ENCODE measurements around the gene CHST3. TPM values are rescaled to one million over a fixed set of nuclear protein-coding genes. Genes with fewer than 3 reads are reported as not detected.
"Not testable (repeated sequence)": the region's sequence is repeated elsewhere in the genome, so short reads cannot be mapped to it uniquely, and the experiment has no call there.

Gene CHST3
- total RNA-seq, 1 donor from 2014 or later, result 21.7 TPM

DNA sequence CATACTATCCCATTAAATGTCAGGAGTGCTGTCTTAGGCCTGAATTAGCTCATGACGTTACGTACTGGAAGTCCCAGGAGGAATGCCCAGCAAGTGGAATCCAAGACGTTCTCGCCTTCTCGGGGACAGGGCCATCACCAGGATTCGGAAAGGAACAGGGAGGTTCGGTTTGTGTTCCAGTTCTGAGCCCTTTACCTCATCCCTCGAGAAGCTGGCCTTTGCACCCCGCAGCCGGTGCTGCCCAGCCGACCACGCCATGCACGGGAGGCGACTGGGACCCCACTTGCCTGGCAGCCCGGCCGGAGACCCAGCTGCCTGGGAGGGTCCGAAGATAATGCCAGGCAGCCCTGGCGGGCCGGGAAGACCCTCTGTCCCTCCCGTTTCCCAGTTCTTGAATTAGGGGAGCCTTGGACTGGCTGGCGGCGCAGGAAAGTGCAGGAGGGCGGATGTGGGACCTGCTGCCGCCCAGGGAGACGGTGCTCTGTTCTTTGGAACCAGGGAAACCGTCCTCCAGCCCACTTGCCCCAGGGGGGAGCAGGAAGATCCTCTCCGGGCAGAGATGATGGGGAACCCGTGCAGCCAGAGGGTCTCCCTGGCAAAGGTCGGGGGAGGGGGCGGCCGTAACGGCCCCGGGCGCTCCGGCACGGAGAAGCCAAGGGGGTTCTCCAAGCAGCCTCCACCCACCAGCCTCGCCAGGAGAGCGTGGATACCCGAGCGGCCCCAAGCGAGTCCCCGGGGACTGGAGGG, 671 bp upstream of the CHST3 start:
- Mint-ChIP-seq H3K27ac (peak overlapping the region; percentile 73), H3K4me3 (peak overlapping the region; percentile 84), H3K36me3 (no peaks in the 10 kb centered on the region), H3K9me3 (peaks cover 9% of the 10 kb centered on the region), H3K27me3 (peaks cover 11% of the 10 kb centered on the region), H3K4me1 (ENCODE audit: unreplicated experiment) (peaks cover 48% of the 10 kb centered on the region)
- no peak for DNase-seq (ENCODE audit: extremely low spot score, unreplicated experiment)
- TF ChIP-seq, protein P1, sequence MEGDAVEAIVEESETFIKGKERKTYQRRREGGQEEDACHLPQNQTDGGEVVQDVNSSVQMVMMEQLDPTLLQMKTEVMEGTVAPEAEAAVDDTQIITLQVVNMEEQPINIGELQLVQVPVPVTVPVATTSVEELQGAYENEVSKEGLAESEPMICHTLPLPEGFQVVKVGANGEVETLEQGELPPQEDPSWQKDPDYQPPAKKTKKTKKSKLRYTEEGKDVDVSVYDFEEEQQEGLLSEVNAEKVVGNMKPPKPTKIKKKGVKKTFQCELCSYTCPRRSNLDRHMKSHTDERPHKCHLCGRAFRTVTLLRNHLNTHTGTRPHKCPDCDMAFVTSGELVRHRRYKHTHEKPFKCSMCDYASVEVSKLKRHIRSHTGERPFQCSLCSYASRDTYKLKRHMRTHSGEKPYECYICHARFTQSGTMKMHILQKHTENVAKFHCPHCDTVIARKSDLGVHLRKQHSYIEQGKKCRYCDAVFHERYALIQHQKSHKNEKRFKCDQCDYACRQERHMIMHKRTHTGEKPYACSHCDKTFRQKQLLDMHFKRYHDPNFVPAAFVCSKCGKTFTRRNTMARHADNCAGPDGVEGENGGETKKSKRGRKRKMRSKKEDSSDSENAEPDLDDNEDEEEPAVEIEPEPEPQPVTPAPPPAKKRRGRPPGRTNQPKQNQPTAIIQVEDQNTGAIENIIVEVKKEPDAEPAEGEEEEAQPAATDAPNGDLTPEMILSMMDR (conservative IDR thresholded peaks at IDR 0.05), result no peak

GRCh38 chr10:71964743-71965515, 734 bp downstream of the CHST3 start:
- Mint-ChIP-seq H3K4me3 (peak overlapping the region; percentile 97), H3K4me1 (ENCODE audit: unreplicated experiment) (peaks cover 42% of the 10 kb centered on the region), H3K27me3 (peaks cover 11% of the 10 kb centered on the region), H3K27ac (peak overlapping the region; percentile 91), H3K9me3 (peaks cover 9% of the 10 kb centered on the region), H3K36me3 (no peaks in the 10 kb centered on the region)
- DNase-seq (ENCODE audit: extremely low spot score, unreplicated experiment), result no peak
- TF ChIP-seq, protein P1 (conservative IDR thresholded peaks at IDR 0.05), result no peak

- H3K4me3 Mint-ChIP-seq, result peak overlapping the region; percentile 97
- no peaks in the 10 kb centered on the region for H3K36me3 Mint-ChIP-seq
- H3K27ac Mint-ChIP-seq, result peak overlapping the region; percentile 91
- H3K27me3 Mint-ChIP-seq, result peaks cover 11% of the 10 kb centered on the region
- H3K9me3 Mint-ChIP-seq, result peaks cover 9% of the 10 kb centered on the region
- TF ChIP-seq, protein P1 (conservative IDR thresholded peaks at IDR 0.05), result no peak
- no peak for DNase-seq (ENCODE audit: extremely low spot score, unreplicated experiment)
- H3K4me1 Mint-ChIP-seq (ENCODE audit: unreplicated experiment), result peaks cover 47% of the 10 kb centered on the region
Measured at GRCh38 chr10:71965623-71966022, 1.4 kb downstream of the CHST3 start.

DNA sequence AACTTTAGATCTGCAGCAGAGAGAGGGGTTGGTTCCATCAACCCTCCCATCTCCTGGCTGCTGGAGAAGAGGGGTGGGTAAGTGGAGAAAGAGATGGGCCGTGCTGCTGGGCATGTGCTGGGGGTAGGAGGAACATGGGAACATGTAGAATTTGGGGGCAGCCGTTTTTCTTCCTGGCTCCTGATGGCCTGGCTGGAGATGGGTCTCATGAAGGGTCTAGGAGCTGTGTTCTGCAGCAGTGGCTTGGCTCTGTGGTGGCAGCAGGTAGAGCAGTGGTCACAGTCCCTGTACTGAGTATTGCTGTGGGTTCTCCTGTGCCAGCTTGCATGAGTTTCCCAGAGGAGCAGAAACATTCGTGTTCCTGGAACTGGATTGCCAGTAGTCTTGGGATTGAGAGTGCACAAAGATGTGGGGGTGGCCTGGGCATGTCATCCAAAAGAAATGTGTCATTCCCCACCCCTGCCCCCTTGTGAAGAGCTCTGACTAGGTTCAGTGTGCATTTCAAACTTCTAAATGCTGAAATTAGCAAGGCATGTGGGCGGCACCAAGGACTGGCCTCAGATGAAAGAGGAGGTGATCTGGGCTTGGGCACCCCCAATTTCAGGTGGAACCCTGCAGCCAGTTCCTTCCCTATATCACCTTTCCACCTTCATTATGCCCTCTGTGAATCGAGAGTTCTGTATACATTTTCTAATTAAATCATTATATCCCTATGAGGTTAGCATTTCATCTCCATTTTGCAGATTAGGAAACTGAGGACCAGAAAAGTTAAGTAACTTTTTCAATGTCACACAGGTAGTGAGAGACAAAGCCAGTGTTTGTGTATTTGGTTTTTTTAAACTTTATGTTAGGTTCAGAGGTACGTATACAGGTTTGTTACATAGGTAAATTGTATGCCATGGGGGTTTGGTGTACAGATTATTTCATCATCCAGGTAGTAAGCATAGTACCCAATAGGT, 2.1 kb downstream of the CHST3 start:
- no peak for DNase-seq (ENCODE audit: extremely low spot score, unreplicated experiment)
- peaks cover 54% of the 10 kb centered on the region for H3K4me1 Mint-ChIP-seq (ENCODE audit: unreplicated experiment)
- TF ChIP-seq, protein P1 (conservative IDR thresholded peaks at IDR 0.05), result no peak
- peak overlapping the region; percentile 97 for H3K4me3 Mint-ChIP-seq
- peaks cover 9% of the 10 kb centered on the region for H3K9me3 Mint-ChIP-seq
- H3K36me3 Mint-ChIP-seq, result no peaks in the 10 kb centered on the region
- peak overlapping the region; percentile 91 for H3K27ac Mint-ChIP-seq
- peaks cover 11% of the 10 kb centered on the region for H3K27me3 Mint-ChIP-seq

DNA sequence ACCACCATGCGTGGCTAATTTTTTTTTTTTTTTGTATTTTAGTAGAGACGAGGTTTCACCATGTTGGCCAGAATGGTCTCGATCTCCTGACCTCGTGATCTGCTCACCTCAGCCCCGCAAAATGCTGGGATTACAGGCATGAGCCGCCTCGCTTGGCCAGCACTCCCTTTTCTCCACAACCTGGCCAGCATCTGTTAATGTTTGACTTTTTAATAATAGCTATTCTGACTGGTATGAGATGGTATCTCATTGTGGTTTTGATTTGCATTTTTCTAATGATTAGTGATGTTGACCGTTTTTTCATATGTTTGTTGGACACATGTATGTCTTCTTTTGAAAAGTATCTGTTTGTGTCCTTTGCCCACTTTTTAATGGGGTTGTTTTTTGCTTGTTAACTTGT, 3.8 kb downstream of the CHST3 start:
- Mint-ChIP-seq H3K27ac (peak overlapping the region; percentile 52), H3K4me1 (ENCODE audit: unreplicated experiment) (peaks cover 63% of the 10 kb centered on the region), H3K4me3 (peak overlapping the region; percentile 67)
- H3K9me3 Mint-ChIP-seq; H3K27me3 Mint-ChIP-seq; H3K36me3 Mint-ChIP-seq; DNase-seq (ENCODE audit: extremely low spot score, unreplicated experiment): not testable (repeated sequence)

All from type B pancreatic cell (in vitro differentiated cells).